Ovary (tissue), 3 donors: ENCODE measurements around the gene ZNF587B.

ENCODE experiments used
- EP300 ChIP-seq: sonication (generic); formaldehyde crosslinking; IDR thresholded peaks from one replicate; pipeline ENCODE4 v1.6.1; 2017; ENCODE audit warnings: antibody characterized with exemption
- POLR2A ChIP-seq: fragments of 450-650 bp; IDR thresholded peaks from one replicate; pipeline ENCODE4 v1.6.1; 2017; ENCODE audit warnings: antibody characterized with exemption, mild to moderate bottlenecking, moderate library complexity
- TF ChIP-seq, protein P1 (sequence below), 3 donors: fragments of 450-650 bp in 2 of 3; fragments of 200-600 bp in 1 of 3; IDR thresholded peaks; one replicate each; pipeline versions ENCODE4 v1.5.1 to v1.8.0; 2016 to 2022; ENCODE audit warnings: antibody characterized with exemption in 3 of 3, mild to moderate bottlenecking in 1 of 3
- donor health status: DM: no; HTN: no; CAD: no.

DNA sequence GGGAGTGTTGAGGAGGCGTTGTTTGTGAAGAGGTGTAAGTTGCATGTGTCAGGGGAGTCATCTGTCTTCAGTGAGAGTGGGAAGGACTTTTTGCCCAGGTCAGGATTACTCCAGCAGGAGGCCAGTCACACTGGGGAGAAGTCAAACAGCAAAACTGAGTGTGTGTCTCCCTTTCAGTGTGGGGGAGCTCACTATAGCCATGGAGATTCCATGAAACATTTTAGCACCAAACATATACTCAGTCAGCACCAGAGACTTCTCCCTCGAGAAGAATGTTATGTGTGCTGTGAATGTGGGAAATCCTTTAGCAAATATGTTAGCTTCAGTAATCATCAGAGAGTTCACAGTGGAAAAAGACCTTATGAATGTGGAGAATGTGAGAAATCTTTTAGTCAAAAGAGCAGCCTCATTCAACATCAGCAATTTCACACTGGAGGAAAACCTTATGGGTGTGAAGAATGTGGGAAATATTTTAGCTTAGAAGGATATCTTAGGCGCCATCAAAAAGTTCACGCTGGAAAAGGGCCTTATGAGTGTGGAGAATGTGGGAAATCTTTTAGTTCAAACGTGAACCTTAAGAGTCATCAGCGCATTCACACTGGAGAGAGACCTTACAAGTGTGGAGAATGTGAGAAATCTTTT, 11.1 kb downstream of the ZNF587B start:
- TF ChIP-seq POLR2A (no peak), EP300 (no peak)
- TF ChIP-seq, protein P1, sequence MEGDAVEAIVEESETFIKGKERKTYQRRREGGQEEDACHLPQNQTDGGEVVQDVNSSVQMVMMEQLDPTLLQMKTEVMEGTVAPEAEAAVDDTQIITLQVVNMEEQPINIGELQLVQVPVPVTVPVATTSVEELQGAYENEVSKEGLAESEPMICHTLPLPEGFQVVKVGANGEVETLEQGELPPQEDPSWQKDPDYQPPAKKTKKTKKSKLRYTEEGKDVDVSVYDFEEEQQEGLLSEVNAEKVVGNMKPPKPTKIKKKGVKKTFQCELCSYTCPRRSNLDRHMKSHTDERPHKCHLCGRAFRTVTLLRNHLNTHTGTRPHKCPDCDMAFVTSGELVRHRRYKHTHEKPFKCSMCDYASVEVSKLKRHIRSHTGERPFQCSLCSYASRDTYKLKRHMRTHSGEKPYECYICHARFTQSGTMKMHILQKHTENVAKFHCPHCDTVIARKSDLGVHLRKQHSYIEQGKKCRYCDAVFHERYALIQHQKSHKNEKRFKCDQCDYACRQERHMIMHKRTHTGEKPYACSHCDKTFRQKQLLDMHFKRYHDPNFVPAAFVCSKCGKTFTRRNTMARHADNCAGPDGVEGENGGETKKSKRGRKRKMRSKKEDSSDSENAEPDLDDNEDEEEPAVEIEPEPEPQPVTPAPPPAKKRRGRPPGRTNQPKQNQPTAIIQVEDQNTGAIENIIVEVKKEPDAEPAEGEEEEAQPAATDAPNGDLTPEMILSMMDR (IDR thresholded peaks at IDR 0.05), result no peak
